ENCODE measurements around the gene DNAI2.
A peak's percentile ranks its signal among the peaks of the same experiment; 100 is the strongest.
"Not testable (repeated sequence)": the region's sequence is repeated elsewhere in the genome, so short reads cannot be mapped to it uniquely, and the experiment has no call there.

DNAI2 gene

GRCh38 chr17:74274709-74275340, 791 bp downstream of the DNAI2 start:
- no peak for DNase-seq (ENCODE audit: low read depth)

- DNase-seq (ENCODE audit: low read depth), result no peak
Measured at GRCh38 chr17:74276051-74276476, 2.0 kb downstream of the DNAI2 start.

GRCh38 chr17:74276541-74277009, 2.5 kb downstream of the DNAI2 start:
- DNase-seq (ENCODE audit: low read depth), result no peak

GRCh38 chr17:74277935-74278334, 3.9 kb downstream of the DNAI2 start:
- DNase-seq (ENCODE audit: low read depth), result no peak

- DNase-seq (ENCODE audit: low read depth), result not testable (repeated sequence)
Measured at GRCh38 chr17:74279617-74280016, 5.6 kb downstream of the DNAI2 start.

- peak; percentile 61 for DNase-seq (ENCODE audit: low read depth)
Measured at GRCh38 chr17:74280093-74280513, 6.1 kb downstream of the DNAI2 start.

GRCh38 chr17:74281799-74282198, 7.8 kb downstream of the DNAI2 start:
- no peak for DNase-seq (ENCODE audit: low read depth)

- not testable (repeated sequence) for DNase-seq (ENCODE audit: low read depth)
Measured at GRCh38 chr17:74282274-74282586, 8.2 kb downstream of the DNAI2 start.

- peak; percentile 69 for DNase-seq (ENCODE audit: low read depth)
Measured at GRCh38 chr17:74282587-74283370, 8.7 kb downstream of the DNAI2 start.

- DNase-seq (ENCODE audit: low read depth), result no peak
Measured at GRCh38 chr17:74283371-74283673, 9.3 kb downstream of the DNAI2 start.

- DNase-seq (ENCODE audit: low read depth), result no peak
Measured at GRCh38 chr17:74287031-74287602, 13.1 kb downstream of the DNAI2 start.

GRCh38 chr17:74288785-74289184, 14.8 kb downstream of the DNAI2 start:
- DNase-seq (ENCODE audit: low read depth), result no peak

- DNase-seq (ENCODE audit: low read depth), result no peak
Measured at GRCh38 chr17:74289688-74290087, 15.7 kb downstream of the DNAI2 start.

- DNase-seq (ENCODE audit: low read depth), result no peak
Measured at GRCh38 chr17:74290340-74290739, 16.3 kb downstream of the DNAI2 start.

GRCh38 chr17:74292495-74292894, 18.5 kb downstream of the DNAI2 start:
- DNase-seq (ENCODE audit: low read depth), result no peak

- no peak for DNase-seq (ENCODE audit: low read depth)
Measured at GRCh38 chr17:74295625-74296547, 21.9 kb downstream of the DNAI2 start.

- no peak for DNase-seq (ENCODE audit: low read depth)
Measured at GRCh38 chr17:74296548-74296936, 22.5 kb downstream of the DNAI2 start.

- no peak for DNase-seq (ENCODE audit: low read depth)
Measured at GRCh38 chr17:74297941-74298340, 23.9 kb downstream of the DNAI2 start.

GRCh38 chr17:74298778-74299177, 24.7 kb downstream of the DNAI2 start:
- no peak for DNase-seq (ENCODE audit: low read depth)

- DNase-seq (ENCODE audit: low read depth), result no peak
Measured at GRCh38 chr17:74299226-74300009, 25.4 kb downstream of the DNAI2 start.

GRCh38 chr17:74303305-74303704, 29.3 kb downstream of the DNAI2 start:
- no peak for DNase-seq (ENCODE audit: low read depth)

- DNase-seq (ENCODE audit: low read depth), result no peak
Measured at GRCh38 chr17:74304184-74304583, 30.1 kb downstream of the DNAI2 start.
